ENCODE measurements around the gene DGCR6.
"Not testable (repeated sequence)": the region's sequence is repeated elsewhere in the genome, so short reads cannot be mapped to it uniquely, and the experiment has no call there.

DGCR6 gene
- total RNA-seq: 0 to 0.39 (median 0.09) reads per million in 4 experiments

DNA sequence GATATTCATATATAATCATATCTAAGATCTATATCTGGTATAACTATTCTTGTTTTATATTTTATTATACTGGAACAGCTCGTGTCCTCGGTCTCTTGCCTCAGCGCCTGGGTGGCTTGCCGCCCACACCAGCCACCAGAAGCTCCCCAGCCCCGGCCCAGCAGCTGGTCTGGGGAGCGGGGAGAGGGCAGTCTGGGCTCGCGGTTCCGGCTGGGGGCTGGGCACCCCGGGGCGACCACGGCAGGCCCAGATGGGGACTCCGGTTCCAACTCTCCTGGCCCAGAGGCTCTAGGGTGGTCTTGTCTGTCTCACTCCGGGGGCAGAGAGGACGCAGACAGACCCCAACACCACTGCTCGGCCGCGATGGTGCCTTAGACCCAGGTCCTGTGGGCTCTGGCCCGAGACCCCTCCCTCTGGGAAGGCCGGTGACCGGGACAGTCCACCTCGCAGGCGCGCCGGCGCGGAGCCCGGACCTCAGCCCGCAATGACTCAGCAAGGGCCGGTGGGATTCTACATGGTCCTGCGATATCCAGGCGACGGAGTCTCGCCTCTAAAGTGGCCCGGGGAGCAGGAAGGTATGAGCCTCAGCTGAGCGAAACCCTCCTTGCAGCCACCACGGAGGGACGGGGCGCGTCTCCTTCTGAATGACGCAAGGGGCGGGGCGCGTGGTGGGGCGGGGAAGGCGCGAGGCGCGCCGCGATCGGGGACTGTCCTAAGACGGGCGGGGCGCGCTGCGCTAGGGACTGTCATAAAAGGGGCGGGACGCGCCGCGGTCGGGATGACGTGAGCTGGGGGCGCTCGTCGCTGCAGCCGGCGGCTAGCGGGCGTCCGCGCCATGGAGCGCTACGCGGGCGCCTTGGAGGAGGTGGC is at the start of gene DGCR6:
DGCR6 (plus strand) TSS at position 781 of the 870 bp plus-strand sequence; CDS start at position 836, 55 bp downstream.
- DNase-seq: no peak

DNA sequence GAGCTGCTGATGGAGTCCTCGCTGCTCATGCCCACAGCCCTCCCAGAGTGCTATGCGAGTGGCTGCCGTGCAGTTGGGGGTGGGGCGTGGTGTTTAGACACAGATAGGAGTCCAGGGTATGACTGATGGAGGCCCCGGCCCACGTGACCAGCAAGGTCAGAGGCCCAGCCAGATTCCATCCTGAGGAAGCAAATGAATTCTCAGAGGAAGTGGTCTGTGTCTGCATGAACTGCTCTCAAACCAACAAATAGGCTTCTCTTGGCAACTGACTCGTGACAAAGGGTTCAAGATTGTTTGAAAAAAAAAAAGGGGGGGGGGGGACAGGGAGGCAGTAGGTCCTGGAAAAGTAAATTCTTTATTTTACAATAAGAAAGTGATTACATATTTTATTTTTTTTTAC is 46.8 kb upstream of the DGCR6 start:
- not testable (repeated sequence) for DNase-seq

GRCh38 chr22:18881260-18881659 is 24.9 kb upstream of the DGCR6 start:
- not testable (repeated sequence) for DNase-seq

DNA sequence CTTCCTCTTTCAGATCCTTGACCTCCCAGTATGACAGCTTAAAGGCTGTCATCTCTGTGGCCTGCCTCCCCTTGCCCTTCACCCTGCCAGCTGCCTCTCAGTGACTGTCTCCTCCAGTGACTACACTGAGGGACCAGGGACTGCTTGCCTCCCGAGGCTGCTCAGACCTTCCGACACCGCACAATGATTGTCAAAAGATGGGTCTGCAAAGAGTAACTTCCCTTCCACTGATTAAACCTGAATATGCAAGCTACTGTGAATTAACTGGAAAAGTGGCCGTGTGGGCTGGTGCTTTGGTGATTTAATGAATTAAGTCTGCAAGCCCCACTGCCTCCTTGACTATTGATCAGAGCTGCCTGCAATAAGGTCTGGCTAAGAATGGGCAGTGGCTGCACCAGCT is 21.7 kb upstream of the DGCR6 start:
- DNase-seq: not testable (repeated sequence)

DNA sequence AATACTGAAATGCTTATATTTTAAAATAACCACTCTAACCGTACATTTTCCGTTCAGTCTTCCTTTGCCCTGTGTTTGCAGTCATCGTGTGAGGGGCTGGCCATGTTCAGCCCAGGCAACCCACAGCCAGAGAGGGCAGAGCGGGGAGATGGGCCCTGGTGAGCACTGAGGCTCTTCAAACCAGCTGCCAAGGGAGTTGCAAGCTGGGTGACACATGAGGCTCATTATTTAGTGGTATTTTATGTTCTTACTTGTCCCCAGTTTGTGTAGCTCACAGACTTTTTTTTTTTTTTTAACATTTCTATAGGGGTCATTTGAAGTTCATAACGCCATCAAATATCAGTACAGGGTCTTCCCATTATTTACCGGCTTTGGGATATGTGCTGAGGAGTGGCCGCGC is 18.0 kb upstream of the DGCR6 start:
- DNase-seq: no peak

- DNase-seq: not testable (repeated sequence)
Observed at GRCh38 chr22:18890510-18891192, 15.5 kb upstream of the DGCR6 start.

DNA sequence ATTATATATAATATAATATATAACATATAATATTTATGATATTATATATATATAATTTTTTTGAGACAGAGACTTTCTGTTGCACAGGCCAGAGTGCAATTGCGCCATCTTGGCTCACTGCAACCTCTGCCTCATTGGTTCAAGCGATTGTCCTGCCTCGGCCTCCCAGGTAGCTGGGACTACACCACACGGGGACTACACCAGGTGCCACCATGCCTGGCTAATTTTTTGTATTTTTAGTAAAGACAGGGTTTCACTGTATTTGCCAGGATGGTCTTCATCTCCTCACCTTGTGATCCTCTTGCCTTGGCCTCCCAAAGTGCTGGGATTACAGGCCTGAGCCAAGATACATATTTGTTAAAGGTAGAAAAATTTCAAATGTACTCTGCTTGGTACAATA is 12.3 kb upstream of the DGCR6 start:
- not testable (repeated sequence) for DNase-seq

GRCh38 chr22:18896037-18896657 is 10.0 kb upstream of the DGCR6 start:
- not testable (repeated sequence) for DNase-seq

DNA sequence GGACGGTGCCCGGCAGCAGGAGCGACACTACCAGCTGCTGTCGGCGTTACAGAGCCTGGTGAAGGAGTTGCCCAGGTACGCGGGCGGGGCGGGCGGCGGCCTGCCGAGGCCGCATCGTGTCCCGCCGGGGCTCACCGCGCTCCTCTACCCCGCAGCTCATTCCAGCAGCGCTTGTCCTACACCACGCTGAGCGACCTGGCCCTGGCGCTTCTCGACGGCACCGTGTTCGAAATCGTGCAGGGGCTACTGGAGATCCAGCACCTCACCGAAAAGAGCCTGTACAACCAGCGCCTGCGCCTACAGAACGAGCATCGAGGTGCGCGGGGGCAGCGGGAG is 258 bp downstream of the DGCR6 start:
- DNase-seq: not testable (repeated sequence)

DNA sequence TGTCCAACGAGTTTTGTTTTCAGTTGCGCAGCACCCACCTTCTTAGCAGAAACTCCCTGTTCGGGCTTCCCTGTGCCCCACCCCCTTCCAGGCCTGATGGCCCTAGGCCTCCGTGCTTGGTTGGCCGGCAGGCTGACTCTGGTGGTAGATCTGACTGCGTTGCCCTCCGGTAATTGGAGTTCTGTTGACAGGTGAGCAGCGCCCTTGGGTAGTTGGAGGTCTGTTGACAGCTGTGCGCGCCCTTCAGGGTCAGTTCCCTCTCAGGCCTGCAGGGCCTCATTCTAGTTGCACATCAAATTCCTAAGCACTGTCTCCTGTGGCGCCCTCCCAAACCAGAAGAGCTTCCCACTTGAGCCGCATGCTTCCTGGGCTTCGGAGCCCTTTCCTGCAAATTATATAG is 776 bp downstream of the DGCR6 start:
- no peak for DNase-seq

GRCh38 chr22:18909556-18909955 is 3.4 kb downstream of the DGCR6 start:
- no peak for DNase-seq

GRCh38 chr22:18911535-18911934 is 5.4 kb downstream of the DGCR6 start:
- not testable (repeated sequence) for DNase-seq

- not testable (repeated sequence) for DNase-seq
Observed at GRCh38 chr22:18912264-18912946, 6.3 kb downstream of the DGCR6 start.

- not testable (repeated sequence) for DNase-seq
Observed at GRCh38 chr22:18914558-18914957, 8.4 kb downstream of the DGCR6 start.

DNA sequence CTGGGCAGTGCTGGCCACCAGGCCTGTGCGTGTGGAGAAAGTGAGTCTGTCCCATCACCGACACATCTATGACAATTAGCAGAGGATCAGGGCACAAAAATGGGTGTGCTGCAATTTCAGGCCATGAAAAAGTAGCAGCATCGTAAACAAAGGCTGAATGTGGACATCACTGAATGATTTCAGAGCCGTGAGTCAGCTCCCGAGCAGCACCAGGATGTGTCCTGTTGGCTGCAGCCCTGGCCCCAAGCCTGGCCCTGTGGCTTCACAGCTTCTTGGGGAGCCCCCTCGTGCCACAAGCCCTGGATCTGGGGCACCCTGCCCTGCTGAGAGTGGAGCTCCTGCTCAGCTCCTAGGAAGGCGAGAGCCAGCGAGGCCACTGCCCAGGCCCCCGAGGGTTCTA is 9.4 kb downstream of the DGCR6 start:
- DNase-seq: not testable (repeated sequence)

DNA sequence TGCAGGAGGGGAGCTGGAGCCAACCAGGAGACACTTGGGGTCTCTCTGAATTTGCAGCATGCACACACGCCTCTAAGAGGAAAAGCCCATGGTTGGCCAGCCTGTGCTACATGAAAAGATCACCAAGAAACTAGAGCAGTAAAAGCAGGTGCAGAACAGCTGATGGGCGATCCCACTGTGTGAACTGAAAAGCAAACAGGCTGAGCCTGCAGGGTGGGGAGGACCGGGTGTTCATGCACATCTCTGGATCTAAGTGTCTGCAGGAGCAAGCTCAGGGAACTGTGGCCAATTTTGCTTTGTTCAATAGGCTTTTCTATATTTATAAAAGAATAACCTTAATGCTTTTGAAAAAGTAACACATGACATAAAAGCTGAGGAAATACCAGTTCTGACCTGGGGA is 11.7 kb downstream of the DGCR6 start:
- not testable (repeated sequence) for DNase-seq

DNA sequence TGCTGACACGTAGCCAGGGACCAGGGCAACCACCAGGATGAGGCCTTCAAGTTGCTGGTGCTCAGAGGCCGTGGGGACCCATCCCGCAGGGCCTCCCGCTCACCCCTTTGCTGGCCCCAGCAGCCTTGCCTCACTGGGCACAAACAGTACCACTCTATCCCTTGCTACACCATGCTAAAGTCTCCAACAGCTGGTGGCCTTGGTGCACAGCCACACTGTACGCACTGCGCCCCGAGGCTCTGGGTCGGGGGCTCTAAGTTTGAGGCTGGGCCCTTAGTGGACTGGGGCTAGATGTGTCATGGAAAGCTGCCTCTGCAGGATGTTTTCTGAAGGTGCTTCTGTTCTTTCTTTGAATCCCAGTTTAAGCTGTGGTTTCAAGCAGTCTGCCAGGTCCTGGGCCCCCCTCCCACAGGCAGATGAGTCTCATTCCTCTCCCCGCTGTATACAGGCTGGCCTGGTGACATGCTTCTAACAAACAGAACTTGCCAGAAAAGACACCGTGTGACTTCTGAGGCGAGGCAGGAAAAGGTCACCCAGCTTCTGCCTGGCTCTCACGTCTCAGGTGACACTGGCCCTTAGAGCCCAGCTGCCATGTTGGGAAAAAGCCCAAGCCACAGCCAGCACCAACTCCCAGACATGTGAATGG is 14.3 kb downstream of the DGCR6 start:
- not testable (repeated sequence) for DNase-seq

DNA sequence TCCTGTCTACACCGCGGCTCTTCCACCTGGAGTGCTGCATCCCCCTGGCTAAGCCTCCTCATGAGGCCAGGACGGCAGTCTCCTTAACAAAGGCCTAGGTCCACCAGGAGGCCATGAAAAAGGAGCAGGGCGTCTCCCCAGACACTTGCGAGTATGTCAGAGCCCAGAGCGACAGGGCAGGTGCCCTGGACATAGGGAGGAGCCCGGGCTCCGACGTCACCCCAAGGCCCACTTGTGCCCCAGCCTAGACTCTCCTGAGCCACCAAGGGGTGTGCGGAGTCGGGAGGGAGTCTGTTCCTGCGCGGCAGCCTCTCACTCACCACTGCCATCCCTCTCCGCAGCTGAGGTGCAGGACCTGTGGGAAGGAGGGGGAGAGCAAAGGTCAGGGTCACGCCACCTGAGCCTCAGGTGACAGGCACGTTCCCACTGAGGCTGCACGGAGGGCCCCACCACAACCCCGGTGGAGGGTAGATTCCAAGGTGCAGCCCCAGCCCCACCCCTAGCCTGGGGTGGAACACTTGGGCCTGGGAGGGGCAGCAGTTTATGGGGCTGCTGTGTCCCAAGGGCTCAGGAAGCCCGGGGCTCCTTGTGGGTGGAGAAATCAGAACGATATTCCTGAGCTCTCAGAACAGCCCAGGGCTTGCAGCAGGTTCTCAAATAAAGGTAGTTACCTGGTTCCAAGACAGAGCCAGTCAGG is 19.4 kb downstream of the DGCR6 start:
- no peak for DNase-seq

DNA sequence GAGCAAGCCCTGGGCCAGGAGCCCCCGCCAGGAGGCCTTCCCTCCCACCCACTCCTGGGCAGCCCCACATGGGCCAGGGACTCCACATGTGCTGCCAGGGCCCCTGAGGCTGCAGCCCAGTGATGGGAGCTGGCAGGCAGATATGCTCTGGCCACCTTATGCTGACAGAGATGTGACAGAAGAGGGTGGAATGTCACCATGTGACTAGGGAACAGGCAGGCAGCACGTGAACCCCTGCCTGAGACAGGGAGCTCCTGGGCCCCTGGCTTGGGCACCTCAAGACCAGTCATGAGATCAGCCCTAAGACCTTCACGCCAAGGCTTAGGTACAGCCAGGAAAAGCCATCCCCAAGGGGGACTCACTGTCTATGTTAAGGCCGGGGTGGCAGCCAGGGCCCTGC is 20.9 kb downstream of the DGCR6 start:
- no peak for DNase-seq

- DNase-seq: no peak
Observed at GRCh38 chr22:18927573-18927972, 21.5 kb downstream of the DGCR6 start.

- DNase-seq: no peak
Observed at GRCh38 chr22:18929459-18929858, 23.3 kb downstream of the DGCR6 start.

Measured in effector CD8-positive, alpha-beta T cell (primary cell).